Suprapubic skin (tissue), 4 donors: ENCODE data around the gene SCAI. TPM values are rescaled to one million over a fixed set of nuclear protein-coding genes. Genes with fewer than 3 reads are reported as not detected.

Experiments used
- DNase-seq, 2 donors: peaks; one replicate each; pipeline ENCODE4 v3.0.0-alpha.2; 2019; ENCODE audit warnings: low spot score in 2 of 2
- H3K27ac ChIP-seq: fragments of 200-600 bp; sonication (generic); one replicate; pipeline ENCODE4 v1.5.1; 2019
- H3K27me3 ChIP-seq: fragments of 200-600 bp; sonication (generic); one replicate; pipeline ENCODE4 v1.5.1; 2019
- H3K36me3 ChIP-seq: fragments of 200-600 bp; sonication (generic); one replicate; pipeline ENCODE4 v1.5.1; 2019
- H3K4me1 ChIP-seq: fragments of 200-600 bp; sonication (generic); one replicate; pipeline ENCODE4 v1.5.1; 2019
- H3K4me3 ChIP-seq: fragments of 200-600 bp; sonication (generic); one replicate; pipeline ENCODE4 v1.5.1; 2019; ENCODE audit warnings: mild to moderate bottlenecking
- H3K9me3 ChIP-seq: fragments of 200-600 bp; sonication (generic); one replicate; pipeline ENCODE4 v1.5.1; 2019
- EP300 ChIP-seq: sonication (generic); formaldehyde crosslinking; IDR thresholded peaks from one replicate; pipeline ENCODE4 v1.6.1; 2017; ENCODE audit warnings: antibody characterized with exemption
- POLR2A ChIP-seq, 2 donors: fragments of 450-650 bp; IDR thresholded peaks; one replicate each; pipeline ENCODE4 v1.6.1; 2017; ENCODE audit warnings: antibody characterized with exemption in 2 of 2, mild to moderate bottlenecking in 2 of 2, moderate library complexity in 2 of 2
- POLR2AphosphoS5 ChIP-seq, 3 donors: sonication (generic); formaldehyde crosslinking; IDR thresholded peaks; one replicate each; pipeline ENCODE4 v1.6.1; 2017; ENCODE audit warnings: antibody characterized with exemption in 3 of 3
- WGBS: methylation state at CpG from one replicate; pipeline ENCODE4 v1.1.5; 2018; 5-methylcytosine and 5-hydroxymethylcytosine counted together
- total RNA-seq, 4 donors: library from RNA; depleted of rRNA; stranded (reverse); fragments of >200 nt; gene quantifications; one replicate each; pipeline ENCODE4 v1.1.0, GENCODE V29; 2016
- TF ChIP-seq, protein P1 (sequence below), 2 donors: fragments of 200-600 bp in 1 of 2; fragments of 450-650 bp in 1 of 2; sonication (generic) in 1 of 2; IDR thresholded peaks; one replicate each; pipeline ENCODE4 v1.5.1; 2016 to 2019; ENCODE audit warnings: antibody characterized with exemption in 2 of 2, mild to moderate bottlenecking in 1 of 2, moderate library complexity in 1 of 2

Gene SCAI
- total RNA-seq, 4 donors from 2014 or later, result 5.9 to 38.1 (median 10.2) TPM

DNA sequence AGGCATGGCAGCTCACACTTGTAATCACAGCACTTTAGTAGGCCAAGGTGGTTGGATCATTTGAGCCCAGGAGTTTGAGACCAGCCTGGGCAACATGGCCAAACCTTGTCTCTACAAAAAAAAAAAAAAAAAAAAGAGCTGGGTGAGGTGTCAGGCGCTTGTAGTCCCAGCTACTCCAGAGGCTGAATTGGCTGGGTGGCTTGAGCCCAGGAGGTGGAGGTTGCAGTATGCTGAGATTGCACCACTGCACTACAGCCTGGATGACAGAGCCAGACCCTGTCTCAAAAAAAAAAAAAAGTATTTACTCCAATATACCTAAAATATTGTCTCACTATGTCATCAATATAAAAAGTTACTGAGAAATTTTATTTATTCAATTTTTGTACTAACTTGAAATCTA, 2.8 kb downstream of the SCAI start:
- Histone ChIP-seq H3K27ac (no peak overlapping the region), H3K4me3 (no peak overlapping the region), H3K4me1 (peaks cover 18% of the 10 kb centered on the region), H3K27me3 (no peaks in the 10 kb centered on the region), H3K9me3 (no peaks in the 10 kb centered on the region), H3K36me3 (no peaks in the 10 kb centered on the region)
- TF ChIP-seq POLR2A (IDR thresholded peaks at IDR 0.05) (no peak), EP300 (no peak), POLR2AphosphoS5 (IDR thresholded peaks at IDR 0.05) (no peak)
- TF ChIP-seq, protein P1, sequence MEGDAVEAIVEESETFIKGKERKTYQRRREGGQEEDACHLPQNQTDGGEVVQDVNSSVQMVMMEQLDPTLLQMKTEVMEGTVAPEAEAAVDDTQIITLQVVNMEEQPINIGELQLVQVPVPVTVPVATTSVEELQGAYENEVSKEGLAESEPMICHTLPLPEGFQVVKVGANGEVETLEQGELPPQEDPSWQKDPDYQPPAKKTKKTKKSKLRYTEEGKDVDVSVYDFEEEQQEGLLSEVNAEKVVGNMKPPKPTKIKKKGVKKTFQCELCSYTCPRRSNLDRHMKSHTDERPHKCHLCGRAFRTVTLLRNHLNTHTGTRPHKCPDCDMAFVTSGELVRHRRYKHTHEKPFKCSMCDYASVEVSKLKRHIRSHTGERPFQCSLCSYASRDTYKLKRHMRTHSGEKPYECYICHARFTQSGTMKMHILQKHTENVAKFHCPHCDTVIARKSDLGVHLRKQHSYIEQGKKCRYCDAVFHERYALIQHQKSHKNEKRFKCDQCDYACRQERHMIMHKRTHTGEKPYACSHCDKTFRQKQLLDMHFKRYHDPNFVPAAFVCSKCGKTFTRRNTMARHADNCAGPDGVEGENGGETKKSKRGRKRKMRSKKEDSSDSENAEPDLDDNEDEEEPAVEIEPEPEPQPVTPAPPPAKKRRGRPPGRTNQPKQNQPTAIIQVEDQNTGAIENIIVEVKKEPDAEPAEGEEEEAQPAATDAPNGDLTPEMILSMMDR (IDR thresholded peaks at IDR 0.05), result no peak
- 81% methylated on average over 1 of the region's 1 CpG for WGBS
- no peak for DNase-seq

GRCh38 chr9:125137200-125137599, 6.1 kb downstream of the SCAI start:
- Histone ChIP-seq H3K36me3 (no peaks in the 10 kb centered on the region), H3K27ac (no peak overlapping the region), H3K4me1 (peaks cover 2% of the 10 kb centered on the region), H3K4me3 (no peak overlapping the region), H3K27me3 (no peaks in the 10 kb centered on the region), H3K9me3 (no peaks in the 10 kb centered on the region)
- WGBS, result 70% methylated on average over 4 of the region's 4 CpGs
- TF ChIP-seq POLR2AphosphoS5 (IDR thresholded peaks at IDR 0.05) (no peak), POLR2A (IDR thresholded peaks at IDR 0.05) (no peak), EP300 (no peak)
- TF ChIP-seq, protein P1 (IDR thresholded peaks at IDR 0.05), result no peak
- no peak for DNase-seq

GRCh38 chr9:125134976-125135375, 8.4 kb downstream of the SCAI start:
- no peaks in the 10 kb centered on the region for H3K9me3 ChIP-seq
- no peak overlapping the region for H3K4me3 ChIP-seq
- H3K4me1 ChIP-seq, result no peaks in the 10 kb centered on the region
- no peaks in the 10 kb centered on the region for H3K36me3 ChIP-seq
- no peaks in the 10 kb centered on the region for H3K27me3 ChIP-seq
- TF ChIP-seq POLR2AphosphoS5 (IDR thresholded peaks at IDR 0.05), result no peak
- no peak for TF ChIP-seq EP300
- TF ChIP-seq, protein P1 (IDR thresholded peaks at IDR 0.05), result no peak
- no peak for TF ChIP-seq POLR2A (IDR thresholded peaks at IDR 0.05)
- no peak for DNase-seq
- H3K27ac ChIP-seq, result no peak overlapping the region

GRCh38 chr9:125133403-125134329, 9.7 kb downstream of the SCAI start:
- 76% methylated on average over 1 of the region's 1 CpG for WGBS

DNA sequence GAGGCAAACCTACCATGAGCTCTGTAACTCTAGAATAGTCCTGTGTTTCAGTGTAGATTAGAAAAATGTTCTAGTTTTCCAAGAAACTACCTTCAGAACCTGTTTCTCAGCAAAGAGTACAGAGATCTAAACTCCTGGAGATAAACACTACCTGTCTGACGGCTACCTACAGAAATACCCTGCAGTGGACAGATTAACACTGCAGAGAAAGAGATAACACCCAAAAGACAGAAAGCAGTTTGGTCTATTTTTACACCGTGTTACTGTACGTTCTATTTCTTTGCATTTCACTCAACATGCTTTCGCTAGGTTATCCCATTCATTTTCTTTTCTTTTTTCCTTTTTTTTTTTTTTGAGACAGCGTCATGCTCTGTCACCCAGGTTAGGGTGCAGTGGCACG, 11.6 kb downstream of the SCAI start:
- Histone ChIP-seq H3K27me3 (no peaks in the 10 kb centered on the region), H3K9me3 (no peaks in the 10 kb centered on the region), H3K27ac (no peak overlapping the region), H3K4me3 (no peak overlapping the region), H3K36me3 (no peaks in the 10 kb centered on the region), H3K4me1 (no peaks in the 10 kb centered on the region)
- no peak for DNase-seq
- WGBS, result 85% methylated on average over 6 of the region's 6 CpGs
- TF ChIP-seq, protein P1 (IDR thresholded peaks at IDR 0.05), result no peak
- TF ChIP-seq POLR2AphosphoS5 (IDR thresholded peaks at IDR 0.05) (no peak), POLR2A (IDR thresholded peaks at IDR 0.05) (no peak), EP300 (no peak)

More at GRCh38 chr9:125133403-125134329, 9.7 kb downstream of the SCAI start:
- TF ChIP-seq POLR2AphosphoS5 (IDR thresholded peaks at IDR 0.05) (no peak), POLR2A (IDR thresholded peaks at IDR 0.05) (no peak), EP300 (no peak)
- TF ChIP-seq, protein P1 (IDR thresholded peaks at IDR 0.05), result no peak
- Histone ChIP-seq H3K4me3 (no peak overlapping the region), H3K27me3 (no peaks in the 10 kb centered on the region), H3K9me3 (no peaks in the 10 kb centered on the region), H3K27ac (no peak overlapping the region), H3K4me1 (no peaks in the 10 kb centered on the region), H3K36me3 (no peaks in the 10 kb centered on the region)
- no peak for DNase-seq
